CD14-positive monocyte (primary cell): ENCODE measurements around the gene CCDC198. TPM values are rescaled to one million over a fixed set of nuclear protein-coding genes. Genes with fewer than 3 reads are reported as not detected.

Experiments used
- DNase-seq, 3 donors: peaks; one replicate each; pipeline ENCODE4 v3.0.0-alpha.2; 2011 to 2022
- H2AFZ ChIP-seq: 2 replicates; pipeline ENCODE4 v1.6.0; 2012; ENCODE audit warnings: mild to moderate bottlenecking, low read depth, low read length, inconsistent platforms; ENCODE audit not compliant: insufficient read depth, poor library complexity, severe bottlenecking
- H3K27ac ChIP-seq, 2 donors: 1 replicate in 1 of 2; 2 replicates in 1 of 2; pipeline ENCODE4 v1.5.1; 2012 to 2013; ENCODE audit warnings: low read length in 2 of 2, control low read depth in 1 of 2, inconsistent platforms in 1 of 2, low read depth in 1 of 2, mild to moderate bottlenecking in 1 of 2
- H3K27me3 ChIP-seq, 2 donors: one replicate each; pipeline versions ENCODE4 v1.6.0 to v1.6.1; 2011 to 2013; ENCODE audit warnings: low read length in 2 of 2; ENCODE audit not compliant: control insufficient read depth in 2 of 2, insufficient read depth in 2 of 2
- H3K36me3 ChIP-seq, 2 donors: replicated peaks in 1 of 2; 1 replicate in 1 of 2; 2 replicates in 1 of 2; pipeline versions ENCODE4 v1.5.1 to v1.6.1; 2012 to 2013; ENCODE audit warnings: low read length in 2 of 2, control low read depth in 1 of 2, inconsistent platforms in 1 of 2, mild to moderate bottlenecking in 1 of 2; ENCODE audit not compliant: insufficient read depth in 2 of 2, control insufficient read depth in 1 of 2
- H3K4me1 ChIP-seq, 2 donors: 1 replicate in 1 of 2; 2 replicates in 1 of 2; pipeline versions ENCODE4 v1.5.1 to v1.6.1; 2012 to 2013; ENCODE audit warnings: low read length in 2 of 2, control low read depth in 1 of 2, inconsistent platforms in 1 of 2, mild to moderate bottlenecking in 1 of 2, moderate library complexity in 1 of 2; ENCODE audit not compliant: insufficient read depth in 2 of 2, control insufficient read depth in 1 of 2
- H3K4me2 ChIP-seq: replicated peaks from 2 replicates; pipeline ENCODE3; 2012; ENCODE audit warnings: low read length, moderate library complexity, mild to moderate bottlenecking; ENCODE audit not compliant: poor library complexity, severe bottlenecking; ENCODE audit errors: extremely low read depth
- H3K4me3 ChIP-seq, 3 experiments: fragments of 200-600 bp in 1 of 3; sonication (generic) in 1 of 3; replicated peaks in 1 of 3; 1 replicate in 2 of 3; 2 replicates in 1 of 3; pipeline ENCODE4 v1.5.1; 2011 to 2013; ENCODE audit warnings: low read length in 3 of 3, mild to moderate bottlenecking in 3 of 3, control low read depth in 2 of 3, low read depth in 2 of 3, inconsistent platforms in 1 of 3, moderate library complexity in 1 of 3
- H3K79me2 ChIP-seq: 2 replicates; pipeline ENCODE4 v1.6.0; 2012; ENCODE audit warnings: mild to moderate bottlenecking, control low read depth, inconsistent platforms, low read length, moderate library complexity; ENCODE audit not compliant: insufficient read depth
- H3K9ac ChIP-seq: 2 replicates; pipeline ENCODE4 v1.6.0; 2017; ENCODE audit warnings: low read length, mild to moderate bottlenecking; ENCODE audit not compliant: insufficient read depth, poor library complexity, severe bottlenecking
- H3K9me3 ChIP-seq, 2 donors: replicated peaks in 1 of 2; 1 replicate in 1 of 2; 2 replicates in 1 of 2; pipeline versions ENCODE4 v1.5.1 to v1.6.1; 2012 to 2013; ENCODE audit warnings: low read length in 2 of 2, control low read depth in 1 of 2; ENCODE audit not compliant: control insufficient read depth in 1 of 2, insufficient read depth in 1 of 2
- H4K20me1 ChIP-seq: 2 replicates; pipeline ENCODE4 v1.6.0; 2012; ENCODE audit warnings: mild to moderate bottlenecking, low read length, control low read depth, moderate library complexity; ENCODE audit not compliant: insufficient read depth
- H3K27ac Mint-ChIP-seq, 7 donors: one replicate each; pipeline ENCODE4 v1.8.0; 2020; ENCODE audit warnings: mild to moderate bottlenecking in 7 of 7, mixed read lengths in 7 of 7, moderate library complexity in 6 of 7, inconsistent platforms in 2 of 7
- H3K27me3 Mint-ChIP-seq, 3 donors: one replicate each; pipeline ENCODE4 v1.8.0; 2021 to 2022; ENCODE audit warnings: low read depth in 3 of 3, mild to moderate bottlenecking in 3 of 3, mixed read lengths in 3 of 3, moderate library complexity in 3 of 3, inconsistent platforms in 1 of 3
- H3K36me3 Mint-ChIP-seq, 2 donors: one replicate each; pipeline ENCODE4 v1.8.0; 2020; ENCODE audit warnings: mixed read lengths in 2 of 2, inconsistent platforms in 1 of 2, mild to moderate bottlenecking in 1 of 2
- H3K4me1 Mint-ChIP-seq: one replicate; pipeline ENCODE4 v1.8.0; 2020; ENCODE audit warnings: mild to moderate bottlenecking, mixed read lengths
- H3K4me3 Mint-ChIP-seq, 2 donors: one replicate each; pipeline ENCODE4 v1.8.0; 2020; ENCODE audit warnings: mild to moderate bottlenecking in 2 of 2, mixed read lengths in 2 of 2, moderate library complexity in 1 of 2
- H3K9me3 Mint-ChIP-seq, 7 donors: one replicate each; pipeline ENCODE4 v1.8.0; 2020 to 2022; ENCODE audit warnings: mixed read lengths in 7 of 7, mild to moderate bottlenecking in 6 of 7, moderate library complexity in 6 of 7, inconsistent platforms in 2 of 7
- CTCF ChIP-seq: fragments of 200-600 bp; IDR thresholded peaks from one replicate; pipeline ENCODE4 v1.8.0; 2022; ENCODE audit warnings: antibody characterized with exemption, mild to moderate bottlenecking
- WGBS: methylation state at CpG from one replicate; pipeline ENCODE4 v1.1.5; 2013; ENCODE audit warnings: missing lambda C conversion rate; ENCODE audit not compliant: insufficient coverage; 5-methylcytosine and 5-hydroxymethylcytosine counted together
- intact Hi-C, 2 donors: fragments of 100-400 bp; cut with micrococcal nuclease; formaldehyde crosslinking; loops; one replicate each; pipeline versions ENCODE4 v1.15.0 to v1.15.1; 2023
- polyA plus RNA-seq, 3 donors: library from polyadenylated mRNA; depleted of rRNA in 1 of 3; unstranded in 2 of 3; stranded (reverse) in 1 of 3; fragments of 300-500 nt in 2 of 3; fragments of >200 nt in 1 of 3; fragmentation: Illumina TruSeq in 2 of 3; gene quantifications; 1 replicate in 2 of 3; 2 replicates in 1 of 3; pipeline ENCODE4 v1.2.3, GENCODE V29; 2012 to 2021

Gene CCDC198
- polyA plus RNA-seq, 3 donors = not detected

GRCh38 chr14:57461777-57462320, 31.8 kb downstream of the CCDC198 start:
- Histone ChIP-seq H3K4me1 (no peaks in the 10 kb centered on the region), H3K4me2 (no peak overlapping the region), H3K27me3 (no peaks in the 10 kb centered on the region), H3K9ac (no peak overlapping the region), H3K79me2 (no peaks in the 10 kb centered on the region), H3K27ac (no peak overlapping the region), H3K9me3 (no peaks in the 10 kb centered on the region), H4K20me1 (no peaks in the 10 kb centered on the region), H3K36me3 (no peaks in the 10 kb centered on the region), H2AFZ (no peak overlapping the region), H3K4me3 (no peak overlapping the region)
- no peak overlapping the region for H3K27ac Mint-ChIP-seq
- no peaks in the 10 kb centered on the region for H3K4me1 Mint-ChIP-seq
- H3K36me3 Mint-ChIP-seq = no peaks in the 10 kb centered on the region
- DNase-seq = no peak
- no peak for TF ChIP-seq CTCF
- intact Hi-C loops = no loop called here
- 88% methylated on average over 3 of the region's 5 CpGs for WGBS
- no peak overlapping the region for H3K4me3 Mint-ChIP-seq
- H3K27me3 Mint-ChIP-seq = peaks cover 0 to 4% (median 1%) of the 10 kb centered on the region in 3 donors
- peaks cover 2 to 11% (median 5%) of the 10 kb centered on the region in 7 donors for H3K9me3 Mint-ChIP-seq

- no peak overlapping the region for H3K4me2 ChIP-seq
- H3K9ac ChIP-seq = no peak overlapping the region
- DNase-seq = no peak
- no peak overlapping the region for H3K27ac ChIP-seq
- no peak overlapping the region for H2AFZ ChIP-seq
- no peaks in the 10 kb centered on the region for H3K36me3 ChIP-seq
- H4K20me1 ChIP-seq = no peaks in the 10 kb centered on the region
- no peaks in the 10 kb centered on the region for H3K79me2 ChIP-seq
- Mint-ChIP-seq H3K27me3 (peaks cover 0 to 6% (median 0%) of the 10 kb centered on the region in 3 donors), H3K4me1 (no peaks in the 10 kb centered on the region), H3K36me3 (no peaks in the 10 kb centered on the region), H3K9me3 (peaks cover 0 to 16% (median 4%) of the 10 kb centered on the region in 7 donors), H3K4me3 (no peak overlapping the region), H3K27ac (no peak overlapping the region)
- no peaks in the 10 kb centered on the region for H3K4me1 ChIP-seq
- intact Hi-C loops = no loop called here
- H3K4me3 ChIP-seq = no peak overlapping the region
- TF ChIP-seq CTCF = no peak
- H3K9me3 ChIP-seq = peaks cover 0 to 10% of the 10 kb centered on the region in 2 donors
- no peaks in the 10 kb centered on the region for H3K27me3 ChIP-seq
These were observed 57.7 kb downstream of the CCDC198 start for GRCh38 chr14:57435923-57436322.
